Activated CD8-positive, alpha-beta memory T cell treated with anti-CD3 and anti-CD28 coated beads for 24 hours (primary cell): ENCODE data around the gene TTLL5.

Experiments
- DNase-seq: peaks from one replicate; pipeline ENCODE4 v3.0.0-alpha.2; 2020

Gene TTLL5, protein sequence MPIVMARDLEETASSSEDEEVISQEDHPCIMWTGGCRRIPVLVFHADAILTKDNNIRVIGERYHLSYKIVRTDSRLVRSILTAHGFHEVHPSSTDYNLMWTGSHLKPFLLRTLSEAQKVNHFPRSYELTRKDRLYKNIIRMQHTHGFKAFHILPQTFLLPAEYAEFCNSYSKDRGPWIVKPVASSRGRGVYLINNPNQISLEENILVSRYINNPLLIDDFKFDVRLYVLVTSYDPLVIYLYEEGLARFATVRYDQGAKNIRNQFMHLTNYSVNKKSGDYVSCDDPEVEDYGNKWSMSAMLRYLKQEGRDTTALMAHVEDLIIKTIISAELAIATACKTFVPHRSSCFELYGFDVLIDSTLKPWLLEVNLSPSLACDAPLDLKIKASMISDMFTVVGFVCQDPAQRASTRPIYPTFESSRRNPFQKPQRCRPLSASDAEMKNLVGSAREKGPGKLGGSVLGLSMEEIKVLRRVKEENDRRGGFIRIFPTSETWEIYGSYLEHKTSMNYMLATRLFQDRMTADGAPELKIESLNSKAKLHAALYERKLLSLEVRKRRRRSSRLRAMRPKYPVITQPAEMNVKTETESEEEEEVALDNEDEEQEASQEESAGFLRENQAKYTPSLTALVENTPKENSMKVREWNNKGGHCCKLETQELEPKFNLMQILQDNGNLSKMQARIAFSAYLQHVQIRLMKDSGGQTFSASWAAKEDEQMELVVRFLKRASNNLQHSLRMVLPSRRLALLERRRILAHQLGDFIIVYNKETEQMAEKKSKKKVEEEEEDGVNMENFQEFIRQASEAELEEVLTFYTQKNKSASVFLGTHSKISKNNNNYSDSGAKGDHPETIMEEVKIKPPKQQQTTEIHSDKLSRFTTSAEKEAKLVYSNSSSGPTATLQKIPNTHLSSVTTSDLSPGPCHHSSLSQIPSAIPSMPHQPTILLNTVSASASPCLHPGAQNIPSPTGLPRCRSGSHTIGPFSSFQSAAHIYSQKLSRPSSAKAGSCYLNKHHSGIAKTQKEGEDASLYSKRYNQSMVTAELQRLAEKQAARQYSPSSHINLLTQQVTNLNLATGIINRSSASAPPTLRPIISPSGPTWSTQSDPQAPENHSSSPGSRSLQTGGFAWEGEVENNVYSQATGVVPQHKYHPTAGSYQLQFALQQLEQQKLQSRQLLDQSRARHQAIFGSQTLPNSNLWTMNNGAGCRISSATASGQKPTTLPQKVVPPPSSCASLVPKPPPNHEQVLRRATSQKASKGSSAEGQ (N-terminal part only)

DNA sequence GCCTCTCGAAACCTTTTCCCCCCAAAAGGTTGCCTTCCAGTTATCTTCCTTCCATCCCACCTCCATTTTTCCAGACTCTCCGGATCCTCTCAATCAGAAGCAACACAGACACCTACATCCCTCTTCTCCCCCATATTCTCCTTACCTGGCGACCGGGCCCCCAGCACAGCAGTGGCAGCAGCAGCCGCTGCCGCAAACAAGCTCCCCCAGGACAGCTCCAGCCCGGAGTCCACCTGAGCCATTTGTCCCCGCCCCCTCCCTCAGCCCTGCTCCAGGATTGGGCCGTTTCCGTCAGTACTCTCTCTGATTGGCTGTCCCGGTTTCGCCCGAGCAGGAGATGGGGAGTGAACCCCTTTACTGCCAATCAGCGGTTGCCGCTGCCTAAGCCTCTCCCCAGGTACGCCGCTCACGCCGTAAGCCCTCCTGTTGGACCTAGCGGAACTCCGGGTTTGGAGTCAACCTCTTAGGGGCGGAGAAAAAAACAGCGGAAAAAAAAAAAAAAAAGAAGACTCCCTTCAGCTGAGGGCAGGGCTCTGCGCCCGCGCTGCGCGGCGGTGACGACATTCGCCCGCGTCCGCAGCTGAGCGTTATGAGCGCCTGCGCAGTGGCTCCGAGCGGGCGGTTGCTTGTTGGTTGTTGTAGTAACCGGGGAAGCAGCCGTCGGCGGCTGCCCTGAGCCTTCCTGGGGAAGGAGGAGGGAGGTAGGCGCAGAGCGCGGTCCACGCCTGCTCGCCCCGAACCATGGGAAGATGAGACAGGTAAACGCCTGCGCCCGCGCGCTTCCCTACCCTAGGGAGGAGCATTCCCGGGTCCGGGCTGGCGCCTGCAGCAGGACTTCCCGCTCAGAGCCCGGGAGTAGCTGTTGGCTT lies at the start of gene TTLL5, which contains the start of gene ERG28:
Gene TTLL5 (plus strand): TSS at position 617 of the 869 bp plus-strand sequence. CDS start 1,904 bp downstream, outside the sequence.
Gene ERG28 (minus strand): TSS at position 247 of the 869 bp plus-strand sequence. CDS start 3,374 bp downstream, outside the sequence.
- DNase-seq: peak; percentile 97

DNA sequence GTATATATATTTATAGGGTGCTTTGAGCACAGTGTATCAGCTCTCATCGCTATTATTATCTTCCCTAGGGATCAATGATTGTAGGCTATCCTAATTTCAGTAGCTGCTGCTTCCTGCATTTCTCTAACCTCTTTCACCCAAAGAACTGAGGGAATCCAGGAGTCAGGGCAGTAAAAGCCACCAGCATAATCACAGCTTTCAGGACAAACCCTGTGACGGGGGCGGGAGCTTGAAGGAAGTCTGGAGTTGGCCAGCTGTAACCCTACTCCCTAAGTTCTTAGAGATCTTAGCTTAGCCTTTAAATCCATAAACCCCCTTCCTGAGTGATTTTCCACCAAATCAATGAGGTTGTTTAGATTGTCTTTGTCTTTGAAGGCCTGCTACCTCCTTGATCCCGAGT lies 48.9 kb upstream of the TTLL5 start:
- DNase-seq: no peak

DNA sequence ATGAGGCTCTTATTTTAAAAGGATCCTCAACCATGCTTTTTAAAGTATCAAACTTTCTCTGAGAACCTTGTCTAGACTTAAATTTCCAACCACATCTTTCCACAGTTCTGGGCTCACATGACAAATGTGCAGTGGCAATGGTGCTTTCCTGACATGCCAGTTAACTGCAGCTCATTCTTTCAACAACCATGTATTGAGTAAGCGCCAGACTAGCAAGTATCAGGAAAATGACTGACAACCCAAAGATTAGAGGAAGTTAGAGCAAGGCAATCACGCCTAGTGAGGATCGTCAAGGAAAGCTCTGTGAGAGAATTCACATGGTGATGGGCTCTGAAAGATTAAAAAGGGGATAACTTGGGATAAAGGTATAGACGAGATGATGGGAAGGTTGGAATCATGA lies 46.9 kb upstream of the TTLL5 start:
- no peak for DNase-seq

- DNase-seq: no peak
These were observed 45.8 kb upstream of the TTLL5 start for GRCh38 chr14:75615200-75615599.

DNA sequence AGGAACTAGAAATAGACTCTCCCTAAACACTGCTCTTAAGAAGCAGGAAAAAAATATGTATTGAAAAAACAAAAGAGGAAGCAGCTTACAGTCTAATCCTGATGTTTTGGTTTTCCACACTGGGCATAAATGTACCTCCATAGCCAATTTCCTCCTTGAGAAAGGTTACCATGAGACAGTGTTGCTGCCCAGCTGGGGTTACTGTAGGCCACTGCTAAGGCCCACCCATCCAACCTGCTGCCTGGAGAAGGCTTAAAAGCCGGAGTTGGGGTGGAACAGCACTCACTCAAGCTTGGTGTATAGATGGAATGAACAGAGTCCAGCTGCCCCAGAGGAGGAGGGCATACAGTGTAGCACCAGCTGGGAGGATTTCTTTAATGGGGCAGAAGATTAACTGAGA lies 41.5 kb upstream of the TTLL5 start:
- DNase-seq: no peak

DNA sequence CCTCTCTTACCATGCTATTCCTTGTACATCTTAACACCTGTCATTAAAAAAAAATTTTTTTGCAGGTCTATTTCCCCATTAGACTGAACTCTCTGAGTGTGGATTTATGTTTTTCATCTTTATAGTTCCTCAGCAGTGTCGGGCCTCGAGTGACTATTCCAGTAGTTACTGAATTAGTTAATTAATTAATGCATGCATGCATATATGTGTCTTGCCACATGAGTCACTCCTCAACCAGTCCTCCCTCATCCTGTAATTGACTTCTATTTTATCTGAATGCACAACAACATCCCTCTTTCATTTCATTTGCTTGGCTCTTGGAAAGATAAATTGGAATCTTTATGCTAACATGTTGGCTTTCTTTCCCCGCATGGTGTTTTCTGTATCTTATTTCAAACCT lies 36.0 kb upstream of the TTLL5 start:
- DNase-seq: no peak

- no peak for DNase-seq
These were observed 34.6 kb upstream of the TTLL5 start for GRCh38 chr14:75626396-75626795.

DNA sequence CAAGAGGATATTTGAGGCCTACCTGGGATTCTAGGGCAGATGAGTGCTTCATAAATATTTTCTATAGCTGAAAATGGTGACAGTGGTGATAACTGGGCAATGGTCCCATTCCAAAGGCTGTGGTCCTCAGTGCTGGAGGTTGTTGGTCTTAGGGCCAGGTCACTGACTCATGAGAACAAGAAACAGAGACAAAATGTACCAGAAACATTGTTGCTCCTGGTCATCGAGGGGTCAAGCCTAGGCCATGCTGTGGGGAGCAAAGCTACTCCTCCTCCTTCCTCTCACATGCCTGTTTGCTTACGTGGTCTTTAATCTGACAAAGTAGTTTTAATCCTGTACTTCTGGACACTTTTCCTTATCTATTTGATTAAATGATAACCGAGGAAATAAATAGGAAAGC lies 34.2 kb upstream of the TTLL5 start:
- DNase-seq: no peak

DNA sequence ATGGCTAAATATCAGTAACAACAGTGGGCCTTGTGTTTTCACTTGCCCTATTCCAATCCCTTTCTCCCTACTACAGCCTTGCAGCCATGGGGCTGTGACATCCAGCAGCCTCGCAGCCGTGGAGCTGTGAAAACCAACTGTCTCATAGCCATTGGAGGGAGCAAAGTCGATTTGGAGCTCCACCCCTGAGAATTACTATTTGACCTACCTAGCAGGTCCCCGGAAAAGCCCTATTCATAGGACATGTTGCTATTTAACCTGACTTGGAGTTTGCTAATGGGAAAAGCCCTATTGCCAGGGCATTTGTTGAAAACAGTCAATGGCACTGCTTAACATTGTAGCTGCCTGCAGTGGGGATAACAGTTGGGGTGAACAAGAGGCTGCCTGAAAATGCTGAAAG lies 33.6 kb upstream of the TTLL5 start:
- no peak for DNase-seq

DNA sequence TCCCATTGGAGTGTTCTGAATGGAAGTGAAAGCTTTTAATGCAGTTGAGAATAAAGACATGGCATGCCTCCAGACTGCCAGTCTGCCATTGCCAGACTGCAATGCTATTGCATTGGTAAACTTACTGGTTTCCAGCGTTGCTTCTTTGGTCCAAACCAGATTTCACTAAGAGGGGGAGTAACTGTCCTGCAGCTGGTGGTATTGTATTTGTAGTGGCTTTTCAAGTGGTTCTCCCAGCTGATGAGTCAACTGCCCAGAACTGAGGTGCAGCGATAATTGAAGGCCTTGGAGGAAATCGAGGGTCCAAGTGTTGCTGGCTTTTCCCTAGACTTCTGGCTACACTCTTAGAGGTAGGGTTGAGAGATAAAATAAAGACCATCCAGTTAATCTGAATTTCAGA lies 32.2 kb upstream of the TTLL5 start:
- DNase-seq: no peak

- no peak for DNase-seq
These were observed 30.2 kb upstream of the TTLL5 start for GRCh38 chr14:75630695-75631452.

DNA sequence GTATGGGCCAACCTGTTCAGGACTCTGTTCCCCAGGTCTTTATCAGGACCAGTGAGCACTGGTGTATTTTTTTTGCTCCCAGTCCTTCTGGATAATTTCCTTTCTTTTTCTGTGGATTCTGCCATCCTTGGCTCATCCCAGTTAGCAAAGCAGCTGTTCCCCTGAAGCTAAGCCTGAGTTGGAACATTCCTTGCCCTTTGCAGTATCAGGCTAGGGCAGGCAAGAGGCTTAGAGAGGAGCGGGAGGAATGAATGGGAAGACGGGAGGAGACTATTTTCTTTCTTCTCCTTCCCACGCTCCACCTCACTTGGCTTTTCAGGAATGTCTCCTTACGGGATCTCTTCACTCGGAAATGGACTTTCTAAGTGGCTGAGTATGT lies 29.6 kb upstream of the TTLL5 start:
- DNase-seq: no peak

DNA sequence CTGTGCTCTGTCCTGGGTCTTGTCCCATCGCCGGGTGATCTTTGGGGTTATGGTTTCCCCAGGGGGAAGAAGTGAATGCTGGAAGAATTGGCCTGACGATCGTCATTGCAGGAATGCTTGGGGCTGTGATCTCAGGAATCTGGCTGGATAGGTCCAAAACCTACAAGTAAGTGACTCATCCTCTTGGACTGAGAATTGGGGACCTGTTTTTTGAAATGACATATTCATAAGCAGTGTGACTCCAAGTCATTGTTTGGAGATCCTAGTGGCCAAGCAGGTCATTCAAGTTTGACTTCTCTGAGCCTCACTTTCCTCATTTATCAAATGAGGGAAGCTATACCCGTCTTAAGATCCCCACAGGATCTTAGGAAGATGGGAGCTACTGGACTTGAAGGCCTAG lies 26.2 kb upstream of the TTLL5 start:
- DNase-seq: no peak

DNA sequence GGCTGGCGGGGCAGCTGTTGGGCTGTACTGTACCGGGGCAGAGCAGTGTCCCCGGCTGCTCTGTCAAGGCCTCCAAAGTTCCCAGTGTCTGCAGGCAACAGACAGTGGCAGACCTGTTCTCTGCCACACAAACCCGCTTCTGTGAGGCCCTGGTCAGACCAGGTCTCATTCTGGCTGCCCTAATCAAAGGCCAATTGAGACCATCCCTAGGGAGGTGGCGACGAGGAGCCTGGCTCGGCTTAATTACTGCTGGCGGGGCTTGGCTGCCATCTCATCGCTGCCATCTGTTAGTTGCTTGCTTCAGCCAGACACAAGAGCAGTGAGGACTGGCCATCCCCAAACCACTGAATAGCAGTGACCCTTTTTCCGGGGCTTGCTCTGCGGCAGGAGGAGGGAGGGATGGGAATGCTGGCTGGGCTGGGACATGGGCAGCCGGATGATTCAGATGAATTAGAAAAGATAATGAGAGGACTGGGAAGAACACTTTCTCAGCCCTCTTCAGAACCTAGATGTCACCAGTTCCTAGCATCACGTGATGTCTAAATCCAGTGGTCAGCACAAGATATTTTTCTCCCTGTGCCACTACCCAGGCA lies 24.9 kb upstream of the TTLL5 start:
- DNase-seq: no peak

DNA sequence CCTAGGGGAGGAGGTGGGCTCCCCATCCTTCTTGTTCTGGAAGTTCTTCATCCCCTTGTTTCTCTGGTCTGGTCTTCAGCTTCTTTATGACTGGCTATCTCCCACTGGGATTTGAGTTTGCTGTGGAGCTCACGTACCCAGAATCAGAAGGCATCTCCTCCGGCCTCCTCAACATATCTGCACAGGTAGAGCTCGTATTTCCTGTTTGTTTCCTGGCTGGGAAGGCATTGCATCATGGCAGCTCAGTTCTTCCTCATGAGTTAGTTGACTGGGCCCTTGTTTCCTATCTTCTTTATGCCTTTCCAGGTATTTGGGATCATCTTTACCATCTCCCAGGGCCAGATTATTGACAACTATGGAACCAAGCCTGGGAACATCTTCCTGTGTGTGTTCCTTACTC lies 20.2 kb upstream of the TTLL5 start:
- DNase-seq: no peak

- no peak for DNase-seq
These were observed 17.1 kb upstream of the TTLL5 start for GRCh38 chr14:75643985-75644384.

DNA sequence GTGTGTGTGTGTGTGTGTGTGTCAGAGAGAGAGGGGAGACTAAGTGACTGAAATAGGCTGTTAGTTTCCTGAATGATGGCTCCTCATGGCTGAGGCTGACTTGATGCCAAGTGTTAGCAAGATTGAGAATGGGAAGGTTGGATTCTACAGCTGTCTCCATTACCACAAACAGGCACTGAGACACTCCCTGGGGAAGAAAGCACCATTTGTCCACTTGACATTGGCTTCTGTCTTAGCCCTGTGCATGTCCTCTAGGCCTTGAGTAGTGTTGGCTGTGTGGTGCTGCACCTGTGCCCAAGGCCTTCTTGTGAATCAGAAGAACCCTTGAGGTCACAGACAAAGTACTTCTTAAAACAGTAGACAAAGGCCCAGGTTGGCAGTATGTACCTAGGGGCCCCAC lies 16.0 kb upstream of the TTLL5 start:
- DNase-seq: no peak

- DNase-seq: no peak
These were observed 14.3 kb upstream of the TTLL5 start for GRCh38 chr14:75646762-75647161.

- DNase-seq: no peak
These were observed 13.4 kb upstream of the TTLL5 start for GRCh38 chr14:75647640-75648039.

- no peak for DNase-seq
These were observed 12.8 kb upstream of the TTLL5 start for GRCh38 chr14:75648066-75648838.
